ENCODE measurements around the gene CRYGB.

CRYGB gene

GRCh38 chr2:208182835-208183234 lies 36.9 kb upstream of the CRYGB start:
- POLR2A ChIA-PET = no interaction called here
- Histone ChIP-seq H3K36me3 (ENCODE audit: control insufficient read depth in 2 of 2, insufficient read depth in 1 of 2, low read length in 2 of 2) (no peaks in the 10 kb centered on the region), H3K27ac (ENCODE audit: extremely low read depth, low read depth, low read length) (no peak overlapping the region), H3K4me3 (ENCODE audit: low read depth, low read length) (no peak overlapping the region), H3K9me3 (ENCODE audit: control insufficient read depth, insufficient read depth, low read depth, low read length) (no peaks in the 10 kb centered on the region), H3K4me1 (ENCODE audit: control insufficient read depth, insufficient read depth, low read length) (no peaks in the 10 kb centered on the region; the same call in 1 of the 2 replicates)
- no peak for TF ChIP-seq WT1 (tag by site-specific recombination; IDR thresholded peaks at IDR 0.05)
- TF ChIP-seq ZIC2 (tag by site-specific recombination; IDR thresholded peaks at IDR 0.05) = no peak
- TF ChIP-seq ZBTB49 (tag by site-specific recombination; IDR thresholded peaks at IDR 0.05; ENCODE audit: low read depth) = no peak
- TF ChIP-seq ZNF274 (IDR thresholded peaks at IDR 0.05; ENCODE audit: low read length) = no peak
- TF ChIP-seq ZNF274 (tag by site-specific recombination; IDR thresholded peaks at IDR 0.05; ENCODE audit: borderline replicate concordance) = no peak
- no peak for TF ChIP-seq ZNF530 (tag by site-specific recombination; IDR thresholded peaks at IDR 0.05; ENCODE audit: low read depth)
- TF ChIP-seq ZNF184 (tag by site-specific recombination; IDR thresholded peaks at IDR 0.05) = no peak
- TF ChIP-seq KLF1 (tag by site-specific recombination; IDR thresholded peaks at IDR 0.05) = no peak
- no peak for TF ChIP-seq PATZ1 (tag by site-specific recombination; IDR thresholded peaks at IDR 0.05)
- TF ChIP-seq ZNF571 (tag by site-specific recombination; IDR thresholded peaks at IDR 0.05) = no peak
- no peak for TF ChIP-seq SP7 (tag by site-specific recombination; IDR thresholded peaks at IDR 0.05)
- TF ChIP-seq ZNF600 (tag by site-specific recombination; IDR thresholded peaks at IDR 0.05) = no peak
- TF ChIP-seq ZNF837 (tag by site-specific recombination; IDR thresholded peaks at IDR 0.05) = no peak
- CTCF ChIA-PET = no interaction called here

- ChIA-PET CTCF (no interaction called here), POLR2A (no interaction called here)
- Histone ChIP-seq H3K27ac (ENCODE audit: extremely low read depth, low read depth, low read length) (no peak overlapping the region), H3K9me3 (ENCODE audit: control insufficient read depth, insufficient read depth, low read depth, low read length) (no peaks in the 10 kb centered on the region), H3K36me3 (ENCODE audit: control insufficient read depth in 2 of 2, insufficient read depth in 1 of 2, low read length in 2 of 2) (no peaks in the 10 kb centered on the region), H3K4me3 (ENCODE audit: low read depth, low read length) (no peak overlapping the region), H3K4me1 (ENCODE audit: control insufficient read depth, insufficient read depth, low read length) (no peaks in the 10 kb centered on the region)
- TF ChIP-seq ZNF324 (tag by site-specific recombination; IDR thresholded peaks at IDR 0.05) (no peak), YY1 (tag by site-specific recombination; IDR thresholded peaks at IDR 0.05) (no peak), ZNF24 (tag by site-specific recombination; IDR thresholded peaks at IDR 0.05) (no peak), ZNF473 (tag by site-specific recombination; IDR thresholded peaks at IDR 0.05) (no peak), ZNF580 (tag by site-specific recombination; IDR thresholded peaks at IDR 0.05) (no peak), IKZF3 (tag by site-specific recombination; IDR thresholded peaks at IDR 0.05) (no peak), ZNF701 (tag by site-specific recombination; IDR thresholded peaks at IDR 0.05) (no peak), BCL11A (tag by site-specific recombination; IDR thresholded peaks at IDR 0.05; ENCODE audit: low read depth) (no peak), EGR2 (tag by site-specific recombination; IDR thresholded peaks at IDR 0.05; ENCODE audit: low read depth) (no peak), HOXA7 (CRISPR knock-in tag; IDR thresholded peaks at IDR 0.05; ENCODE audit: borderline replicate concordance) (no peak), ZNF426 (tag by site-specific recombination; IDR thresholded peaks at IDR 0.05) (no peak)
Observed at GRCh38 chr2:208179028-208179609, 33.2 kb upstream of the CRYGB start.

Data from HEK293 (cell line).